DND-41 (cell line): Measurements from ENCODE around the gene GGT1.

Experiments
- EZH2 ChIP-seq: IDR thresholded peaks from 3 replicates; pipeline ENCODE4 v1.6.1; 2012; ENCODE audit warnings: borderline replicate concordance, low read depth, mild to moderate bottlenecking, moderate library complexity, low read length, inconsistent platforms; ENCODE audit not compliant: severe bottlenecking
- TF ChIP-seq, protein P1 (sequence below): IDR thresholded peaks from 2 replicates; pipeline ENCODE4 v1.5.1; 2012; ENCODE audit warnings: borderline replicate concordance, low read length, moderate library complexity, mild to moderate bottlenecking; ENCODE audit not compliant: poor library complexity, severe bottlenecking; ENCODE audit errors: extremely low read depth

DNA sequence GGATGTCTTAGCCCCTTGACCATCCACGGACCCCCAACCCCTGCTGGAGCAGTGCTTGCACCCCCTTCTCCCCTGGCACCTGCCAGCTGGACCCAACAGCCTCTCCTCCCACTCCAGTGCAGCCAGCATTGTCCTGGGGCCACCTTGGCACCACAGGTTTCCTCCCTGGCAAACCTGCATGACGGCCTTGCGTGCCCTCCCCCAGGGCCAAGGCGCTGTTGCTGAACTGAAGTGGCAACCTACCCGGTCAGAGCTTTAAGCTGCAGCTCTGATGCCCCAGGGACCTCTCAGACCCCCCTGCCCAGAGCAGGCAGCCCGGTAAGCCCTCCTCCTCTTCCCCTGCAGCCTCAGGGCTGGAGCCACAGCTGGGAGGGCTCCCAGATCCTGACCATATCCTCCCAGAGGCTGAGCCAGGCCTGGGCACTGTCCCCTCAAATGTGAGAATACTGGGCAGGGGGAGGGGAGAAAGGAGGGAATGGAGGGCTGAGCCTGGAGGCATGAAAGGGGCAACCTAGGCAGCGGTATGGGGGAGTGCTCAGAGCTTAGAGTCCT lies 8.3 kb upstream of the GGT1 start:
- TF ChIP-seq, protein P1, sequence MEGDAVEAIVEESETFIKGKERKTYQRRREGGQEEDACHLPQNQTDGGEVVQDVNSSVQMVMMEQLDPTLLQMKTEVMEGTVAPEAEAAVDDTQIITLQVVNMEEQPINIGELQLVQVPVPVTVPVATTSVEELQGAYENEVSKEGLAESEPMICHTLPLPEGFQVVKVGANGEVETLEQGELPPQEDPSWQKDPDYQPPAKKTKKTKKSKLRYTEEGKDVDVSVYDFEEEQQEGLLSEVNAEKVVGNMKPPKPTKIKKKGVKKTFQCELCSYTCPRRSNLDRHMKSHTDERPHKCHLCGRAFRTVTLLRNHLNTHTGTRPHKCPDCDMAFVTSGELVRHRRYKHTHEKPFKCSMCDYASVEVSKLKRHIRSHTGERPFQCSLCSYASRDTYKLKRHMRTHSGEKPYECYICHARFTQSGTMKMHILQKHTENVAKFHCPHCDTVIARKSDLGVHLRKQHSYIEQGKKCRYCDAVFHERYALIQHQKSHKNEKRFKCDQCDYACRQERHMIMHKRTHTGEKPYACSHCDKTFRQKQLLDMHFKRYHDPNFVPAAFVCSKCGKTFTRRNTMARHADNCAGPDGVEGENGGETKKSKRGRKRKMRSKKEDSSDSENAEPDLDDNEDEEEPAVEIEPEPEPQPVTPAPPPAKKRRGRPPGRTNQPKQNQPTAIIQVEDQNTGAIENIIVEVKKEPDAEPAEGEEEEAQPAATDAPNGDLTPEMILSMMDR = no peak
- no peak for TF ChIP-seq EZH2
